Liver (tissue), 9 donors: ENCODE data around the gene CDH13. TPM values are rescaled to one million over a fixed set of nuclear protein-coding genes. Genes with fewer than 3 reads are reported as not detected.

Experiments used
- DNase-seq: peaks from one replicate; pipeline ENCODE4 v3.0.0-alpha.2; 2017; ENCODE audit warnings: low spot score
- H3K27ac ChIP-seq, 2 donors: one replicate each; pipeline ENCODE4 v1.7.0; 2013; ENCODE audit warnings: inconsistent platforms in 2 of 2, low read length in 2 of 2, control low read depth in 1 of 2, low read depth in 1 of 2, mild to moderate bottlenecking in 1 of 2
- H3K27me3 ChIP-seq, 4 donors: one replicate each; pipeline versions ENCODE4 v1.6.1 to v1.7.0; 2013; ENCODE audit warnings: low read length in 3 of 4, inconsistent platforms in 1 of 4, mild to moderate bottlenecking in 1 of 4, moderate library complexity in 1 of 4; ENCODE audit not compliant: control insufficient read depth in 4 of 4, insufficient read depth in 4 of 4
- H3K36me3 ChIP-seq, 4 donors: one replicate each; pipeline versions ENCODE4 v1.6.1 to v1.7.0; 2013; ENCODE audit warnings: low read length in 3 of 4, mild to moderate bottlenecking in 3 of 4, low read depth in 1 of 4, moderate library complexity in 1 of 4; ENCODE audit not compliant: control insufficient read depth in 4 of 4, insufficient read depth in 3 of 4
- H3K4me1 ChIP-seq, 4 donors: one replicate each; pipeline versions ENCODE4 v1.6.1 to v1.7.0; 2013; ENCODE audit warnings: low read length in 3 of 4, mild to moderate bottlenecking in 3 of 4, moderate library complexity in 1 of 4; ENCODE audit not compliant: control insufficient read depth in 4 of 4, insufficient read depth in 4 of 4
- H3K4me3 ChIP-seq, 3 donors: one replicate each; pipeline versions ENCODE4 v1.6.1 to v1.7.0; 2013; ENCODE audit warnings: low read length in 3 of 3, control low read depth in 1 of 3, low read depth in 1 of 3, mild to moderate bottlenecking in 1 of 3
- H3K9ac ChIP-seq, 2 donors: one replicate each; pipeline ENCODE4 v1.7.0; 2013; ENCODE audit warnings: low read length in 2 of 2, mild to moderate bottlenecking in 2 of 2, moderate library complexity in 2 of 2, control low read depth in 1 of 2, low read depth in 1 of 2
- H3K9me3 ChIP-seq, 4 donors: one replicate each; pipeline versions ENCODE4 v1.6.1 to v1.7.0; 2013; ENCODE audit warnings: low read length in 3 of 4; ENCODE audit not compliant: control insufficient read depth in 4 of 4
- EGR1 ChIP-seq, 2 donors: IDR thresholded peaks; 2 replicates each; pipeline ENCODE4 v1.6.1; 2016 to 2018; ENCODE audit warnings: antibody characterized with exemption in 2 of 2, low read depth in 2 of 2
- FOXA1 ChIP-seq: IDR thresholded peaks from 2 replicates; pipeline ENCODE4 v1.6.1; 2016; ENCODE audit warnings: antibody characterized with exemption
- FOXA2 ChIP-seq: IDR thresholded peaks from 2 replicates; pipeline ENCODE4 v1.6.1; 2016; ENCODE audit warnings: antibody characterized with exemption
- GABPA ChIP-seq, 2 donors: IDR thresholded peaks in 1 of 2; conservative IDR thresholded peaks in 1 of 2; 2 replicates each; pipeline ENCODE4 v1.6.1; 2016; ENCODE audit warnings: antibody characterized with exemption in 2 of 2, mild to moderate bottlenecking in 1 of 2, moderate library complexity in 1 of 2
- HNF4A ChIP-seq, 2 donors: conservative IDR thresholded peaks; 2 replicates each; pipeline ENCODE4 v1.6.1; 2016; ENCODE audit warnings: antibody characterized with exemption in 2 of 2, mild to moderate bottlenecking in 2 of 2
- HNF4G ChIP-seq: IDR thresholded peaks from 2 replicates; pipeline ENCODE4 v1.6.1; 2016; ENCODE audit warnings: antibody characterized with exemption
- JUND ChIP-seq, 2 donors: IDR thresholded peaks; 2 replicates each; pipeline ENCODE4 v1.6.1; 2016; ENCODE audit warnings: antibody characterized with exemption in 2 of 2
- NR2F2 ChIP-seq: IDR thresholded peaks from 2 replicates; pipeline ENCODE4 v1.6.1; 2016; ENCODE audit warnings: antibody characterized with exemption
- RAD21 ChIP-seq, 2 donors: IDR thresholded peaks; 2 replicates each; pipeline ENCODE4 v1.6.1; 2016; ENCODE audit warnings: antibody characterized with exemption in 2 of 2, mild to moderate bottlenecking in 2 of 2
- SP1 ChIP-seq: IDR thresholded peaks from 2 replicates; pipeline ENCODE4 v1.6.1; 2018; ENCODE audit warnings: antibody characterized with exemption, mild to moderate bottlenecking
- TAF1 ChIP-seq: conservative IDR thresholded peaks from 2 replicates; pipeline ENCODE4 v1.6.1; 2016; ENCODE audit warnings: antibody characterized with exemption, mild to moderate bottlenecking
- YY1 ChIP-seq: IDR thresholded peaks from 2 replicates; pipeline ENCODE4 v1.6.1; 2016; ENCODE audit warnings: antibody characterized with exemption, mild to moderate bottlenecking
- WGBS: extraction: QIAGEN DNeasy Blood & Tissue Kit; methylation state at CpG from one replicate; pipeline ENCODE4 v1.1.7; 2013; 5-methylcytosine and 5-hydroxymethylcytosine counted together
- polyA plus RNA-seq, 2 donors: library from polyadenylated mRNA; stranded (reverse) in 1 of 2; unstranded in 1 of 2; fragments of 200-250 nt in 1 of 2; fragments of >200 nt in 1 of 2; fragmentation: Nextera tagmentation in 1 of 2; extraction: Ambion mirVana in 1 of 2; gene quantifications; one replicate each; pipeline versions ENCODE4 v1.2.1 to v1.2.3, GENCODE V29; 2013 to 2015
- total RNA-seq, 2 donors: library from RNA; depleted of rRNA; stranded (reverse); fragments of >200 nt; gene quantifications; one replicate each; pipeline ENCODE4 v1.2.3, GENCODE V29; 2014
- TF ChIP-seq, protein P1 (sequence below): IDR thresholded peaks from 2 replicates; pipeline ENCODE4 v1.6.1; 2016; ENCODE audit warnings: antibody characterized with exemption
- TF ChIP-seq, protein P2 (sequence below): fragments of 150-350 bp; IDR thresholded peaks from 2 replicates; pipeline ENCODE4 v1.5.1; 2017; ENCODE audit warnings: improper control_type of control experiment, low read depth, low read length; ENCODE audit not compliant: missing input control
- TF ChIP-seq, protein P3 (sequence below): IDR thresholded peaks from 2 replicates; pipeline ENCODE4 v1.6.1; 2016; ENCODE audit warnings: antibody characterized with exemption
- TF ChIP-seq, protein P4 (sequence below): IDR thresholded peaks from 2 replicates; pipeline ENCODE4 v1.6.1; 2016; ENCODE audit warnings: antibody characterized with exemption, mild to moderate bottlenecking
- donor health status: healthy.
- donor health status: healthy.
- donor health status: healthy.
- donor health status: healthy.
- donor health status: healthy.

CDH13 gene
- total and polyA plus RNA-seq, 4 donors, result 0.21 to 1.5 (median 0.58) TPM

DNA sequence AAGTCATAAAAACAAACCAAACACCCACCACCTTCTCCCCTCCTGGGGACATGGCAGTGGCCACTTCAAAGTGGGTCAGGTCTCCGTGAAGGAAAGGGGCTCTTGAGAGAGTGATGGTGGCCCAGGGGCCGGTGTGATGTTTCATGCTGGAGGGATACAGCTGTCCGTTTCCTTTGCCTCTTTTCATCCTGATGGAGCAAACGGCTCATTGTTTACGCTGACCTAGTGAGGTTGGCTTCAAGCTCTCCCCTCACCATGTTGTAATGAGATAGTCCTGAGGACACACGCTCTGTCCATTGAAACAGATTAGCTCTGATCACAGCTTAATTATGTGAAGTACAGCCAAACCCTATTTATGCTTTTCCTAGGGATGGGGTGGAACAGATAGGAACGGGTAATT lies 34.2 kb downstream of the CDH13 start:
- 61% methylated on average over 7 of the region's 7 CpGs for WGBS
- no peak overlapping the region for H3K27ac ChIP-seq

DNA sequence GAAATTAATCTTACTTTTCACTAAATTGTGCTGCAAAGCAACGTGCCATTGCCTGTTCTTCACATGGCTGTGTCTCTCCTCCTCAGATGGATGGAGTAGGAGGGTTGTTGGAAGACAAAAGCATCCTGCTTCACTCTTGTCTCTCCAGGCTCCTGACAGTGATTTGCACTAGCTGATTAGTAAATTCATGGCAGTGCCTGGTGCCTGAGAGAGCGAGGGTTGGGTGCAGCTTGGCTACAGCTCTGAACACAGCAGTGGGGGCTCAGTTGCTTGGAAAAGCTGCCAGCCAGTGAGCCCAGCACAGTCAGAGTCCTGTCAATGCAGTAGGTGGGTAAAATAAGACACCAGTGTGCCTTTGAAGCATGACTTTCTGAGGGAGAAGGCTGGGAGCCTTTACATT lies 37.4 kb downstream of the CDH13 start:
- TF ChIP-seq, protein P1, sequence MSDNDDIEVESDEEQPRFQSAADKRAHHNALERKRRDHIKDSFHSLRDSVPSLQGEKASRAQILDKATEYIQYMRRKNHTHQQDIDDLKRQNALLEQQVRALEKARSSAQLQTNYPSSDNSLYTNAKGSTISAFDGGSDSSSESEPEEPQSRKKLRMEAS, result no peak
- TF ChIP-seq YY1 (no peak), HNF4G (no peak), FOXA1 (no peak), NR2F2 (no peak), JUND (IDR thresholded peaks at IDR 0.05) (no peak), EGR1 (IDR thresholded peaks at IDR 0.05; ENCODE audit: low read depth in 2 of 2) (no peak), RAD21 (IDR thresholded peaks at IDR 0.05) (no peak), TAF1 (no peak)
- no peak overlapping the region for H3K27ac ChIP-seq

More for the DNA sequence above, 34.2 kb downstream of the CDH13 start:
- H3K9ac ChIP-seq, result no peak overlapping the region
- H3K36me3 ChIP-seq, result no peaks in the 10 kb centered on the region
- H3K27me3 ChIP-seq, result peaks cover 0 to 10% (median 0%) of the 10 kb centered on the region in 4 donors
- no peaks in the 10 kb centered on the region for H3K4me1 ChIP-seq
- TF ChIP-seq HNF4A (conservative IDR thresholded peaks at IDR 0.05) (no peak), GABPA (IDR thresholded peaks at IDR 0.05 in 1 of 2, conservative IDR thresholded peaks at IDR 0.05 in 1 of 2) (no peak), FOXA2 (no peak), EGR1 (IDR thresholded peaks at IDR 0.05; ENCODE audit: low read depth in 2 of 2) (no peak), TAF1 (no peak), RAD21 (IDR thresholded peaks at IDR 0.05) (no peak), JUND (IDR thresholded peaks at IDR 0.05) (no peak), HNF4G (no peak), SP1 (no peak), YY1 (no peak), NR2F2 (no peak)
- TF ChIP-seq, protein P1, result no peak
- TF ChIP-seq, protein P2, sequence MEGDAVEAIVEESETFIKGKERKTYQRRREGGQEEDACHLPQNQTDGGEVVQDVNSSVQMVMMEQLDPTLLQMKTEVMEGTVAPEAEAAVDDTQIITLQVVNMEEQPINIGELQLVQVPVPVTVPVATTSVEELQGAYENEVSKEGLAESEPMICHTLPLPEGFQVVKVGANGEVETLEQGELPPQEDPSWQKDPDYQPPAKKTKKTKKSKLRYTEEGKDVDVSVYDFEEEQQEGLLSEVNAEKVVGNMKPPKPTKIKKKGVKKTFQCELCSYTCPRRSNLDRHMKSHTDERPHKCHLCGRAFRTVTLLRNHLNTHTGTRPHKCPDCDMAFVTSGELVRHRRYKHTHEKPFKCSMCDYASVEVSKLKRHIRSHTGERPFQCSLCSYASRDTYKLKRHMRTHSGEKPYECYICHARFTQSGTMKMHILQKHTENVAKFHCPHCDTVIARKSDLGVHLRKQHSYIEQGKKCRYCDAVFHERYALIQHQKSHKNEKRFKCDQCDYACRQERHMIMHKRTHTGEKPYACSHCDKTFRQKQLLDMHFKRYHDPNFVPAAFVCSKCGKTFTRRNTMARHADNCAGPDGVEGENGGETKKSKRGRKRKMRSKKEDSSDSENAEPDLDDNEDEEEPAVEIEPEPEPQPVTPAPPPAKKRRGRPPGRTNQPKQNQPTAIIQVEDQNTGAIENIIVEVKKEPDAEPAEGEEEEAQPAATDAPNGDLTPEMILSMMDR, result no peak
- TF ChIP-seq, protein P3, sequence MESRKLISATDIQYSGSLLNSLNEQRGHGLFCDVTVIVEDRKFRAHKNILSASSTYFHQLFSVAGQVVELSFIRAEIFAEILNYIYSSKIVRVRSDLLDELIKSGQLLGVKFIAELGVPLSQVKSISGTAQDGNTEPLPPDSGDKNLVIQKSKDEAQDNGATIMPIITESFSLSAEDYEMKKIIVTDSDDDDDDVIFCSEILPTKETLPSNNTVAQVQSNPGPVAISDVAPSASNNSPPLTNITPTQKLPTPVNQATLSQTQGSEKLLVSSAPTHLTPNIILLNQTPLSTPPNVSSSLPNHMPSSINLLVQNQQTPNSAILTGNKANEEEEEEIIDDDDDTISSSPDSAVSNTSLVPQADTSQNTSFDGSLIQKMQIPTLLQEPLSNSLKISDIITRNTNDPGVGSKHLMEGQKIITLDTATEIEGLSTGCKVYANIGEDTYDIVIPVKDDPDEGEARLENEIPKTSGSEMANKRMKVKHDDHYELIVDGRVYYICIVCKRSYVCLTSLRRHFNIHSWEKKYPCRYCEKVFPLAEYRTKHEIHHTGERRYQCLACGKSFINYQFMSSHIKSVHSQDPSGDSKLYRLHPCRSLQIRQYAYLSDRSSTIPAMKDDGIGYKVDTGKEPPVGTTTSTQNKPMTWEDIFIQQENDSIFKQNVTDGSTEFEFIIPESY, result no peak
- TF ChIP-seq, protein P4, sequence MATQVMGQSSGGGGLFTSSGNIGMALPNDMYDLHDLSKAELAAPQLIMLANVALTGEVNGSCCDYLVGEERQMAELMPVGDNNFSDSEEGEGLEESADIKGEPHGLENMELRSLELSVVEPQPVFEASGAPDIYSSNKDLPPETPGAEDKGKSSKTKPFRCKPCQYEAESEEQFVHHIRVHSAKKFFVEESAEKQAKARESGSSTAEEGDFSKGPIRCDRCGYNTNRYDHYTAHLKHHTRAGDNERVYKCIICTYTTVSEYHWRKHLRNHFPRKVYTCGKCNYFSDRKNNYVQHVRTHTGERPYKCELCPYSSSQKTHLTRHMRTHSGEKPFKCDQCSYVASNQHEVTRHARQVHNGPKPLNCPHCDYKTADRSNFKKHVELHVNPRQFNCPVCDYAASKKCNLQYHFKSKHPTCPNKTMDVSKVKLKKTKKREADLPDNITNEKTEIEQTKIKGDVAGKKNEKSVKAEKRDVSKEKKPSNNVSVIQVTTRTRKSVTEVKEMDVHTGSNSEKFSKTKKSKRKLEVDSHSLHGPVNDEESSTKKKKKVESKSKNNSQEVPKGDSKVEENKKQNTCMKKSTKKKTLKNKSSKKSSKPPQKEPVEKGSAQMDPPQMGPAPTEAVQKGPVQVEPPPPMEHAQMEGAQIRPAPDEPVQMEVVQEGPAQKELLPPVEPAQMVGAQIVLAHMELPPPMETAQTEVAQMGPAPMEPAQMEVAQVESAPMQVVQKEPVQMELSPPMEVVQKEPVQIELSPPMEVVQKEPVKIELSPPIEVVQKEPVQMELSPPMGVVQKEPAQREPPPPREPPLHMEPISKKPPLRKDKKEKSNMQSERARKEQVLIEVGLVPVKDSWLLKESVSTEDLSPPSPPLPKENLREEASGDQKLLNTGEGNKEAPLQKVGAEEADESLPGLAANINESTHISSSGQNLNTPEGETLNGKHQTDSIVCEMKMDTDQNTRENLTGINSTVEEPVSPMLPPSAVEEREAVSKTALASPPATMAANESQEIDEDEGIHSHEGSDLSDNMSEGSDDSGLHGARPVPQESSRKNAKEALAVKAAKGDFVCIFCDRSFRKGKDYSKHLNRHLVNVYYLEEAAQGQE, result no peak
- no peak overlapping the region for H3K4me3 ChIP-seq
- peaks cover 0 to 3% (median 0%) of the 10 kb centered on the region in 4 donors for H3K9me3 ChIP-seq
- no peak for DNase-seq

More for the DNA sequence above, 37.4 kb downstream of the CDH13 start:
- H3K4me1 ChIP-seq, result no peaks in the 10 kb centered on the region
- no peaks in the 10 kb centered on the region for H3K36me3 ChIP-seq
- 75% methylated on average over 2 of the region's 2 CpGs for WGBS
- peaks cover 0 to 6% (median 0%) of the 10 kb centered on the region in 4 donors for H3K9me3 ChIP-seq
- no peak for DNase-seq
- no peak overlapping the region for H3K4me3 ChIP-seq
- no peak overlapping the region for H3K9ac ChIP-seq
- H3K27me3 ChIP-seq, result peaks cover 0 to 8% (median 0%) of the 10 kb centered on the region in 4 donors
